D341Med (cell line): ENCODE measurements around the gene PRMT6.
A peak's percentile ranks its signal among the peaks of the same experiment; 100 is the strongest.
"Not testable (repeated sequence)": the region's sequence is repeated elsewhere in the genome, so short reads cannot be mapped to it uniquely, and the experiment has no call there.

Experiments used
- DNase-seq: peaks from one replicate; pipeline ENCODE4 v3.0.0; 2012; ENCODE audit warnings: low spot score

The PRMT6 gene

DNA sequence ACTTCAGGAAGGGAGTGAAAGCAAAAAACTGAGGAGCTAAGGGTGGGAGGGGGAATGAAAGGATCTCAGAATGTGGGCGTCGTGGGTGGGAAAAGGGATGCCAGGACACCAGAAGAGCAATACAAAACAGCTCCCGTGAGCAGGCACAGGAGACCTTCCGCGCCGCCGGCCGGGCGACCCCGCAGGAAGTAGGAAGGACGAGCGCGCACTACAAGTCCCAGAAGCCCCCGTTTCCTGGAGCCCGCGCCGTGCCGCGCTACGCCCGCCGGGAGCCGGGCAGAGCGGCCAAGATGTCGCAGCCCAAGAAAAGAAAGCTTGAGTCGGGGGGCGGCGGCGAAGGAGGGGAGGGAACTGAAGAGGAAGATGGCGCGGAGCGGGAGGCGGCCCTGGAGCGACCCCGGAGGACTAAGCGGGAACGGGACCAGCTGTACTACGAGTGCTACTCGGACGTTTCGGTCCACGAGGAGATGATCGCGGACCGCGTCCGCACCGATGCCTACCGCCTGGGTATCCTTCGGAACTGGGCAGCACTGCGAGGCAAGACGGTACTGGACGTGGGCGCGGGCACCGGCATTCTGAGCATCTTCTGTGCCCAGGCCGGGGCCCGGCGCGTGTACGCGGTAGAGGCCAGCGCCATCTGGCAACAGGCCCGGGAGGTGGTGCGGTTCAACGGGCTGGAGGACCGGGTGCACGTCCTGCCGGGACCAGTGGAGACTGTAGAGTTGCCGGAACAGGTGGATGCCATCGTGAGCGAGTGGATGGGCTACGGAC is at the start of gene PRMT6:
Gene PRMT6, plus strand, starts transcription at position 249 of the 771 bp plus-strand sequence. Its CDS starts 42 bp downstream, at position 291.
- DNase-seq = peak; percentile 86

DNA sequence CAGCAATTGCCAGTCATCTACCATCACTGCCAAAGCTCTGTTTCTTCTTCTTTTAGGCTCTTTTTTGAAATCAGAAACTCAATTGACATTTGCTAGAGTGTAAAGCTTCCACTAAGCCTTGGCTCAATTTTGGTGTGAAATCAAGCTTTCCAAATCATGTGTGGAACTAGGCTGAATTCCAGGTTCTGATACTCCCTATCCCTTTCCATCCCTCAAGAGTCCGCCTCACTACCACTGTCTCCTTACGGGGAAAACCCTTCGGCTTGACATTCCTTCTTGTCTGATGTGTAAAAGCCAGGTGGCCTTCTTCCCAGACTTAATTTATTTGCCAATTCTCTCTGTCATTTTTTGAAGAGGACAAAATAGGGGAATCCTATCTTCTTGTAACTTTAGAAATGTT is 47.2 kb upstream of the PRMT6 start:
- DNase-seq = no peak

DNA sequence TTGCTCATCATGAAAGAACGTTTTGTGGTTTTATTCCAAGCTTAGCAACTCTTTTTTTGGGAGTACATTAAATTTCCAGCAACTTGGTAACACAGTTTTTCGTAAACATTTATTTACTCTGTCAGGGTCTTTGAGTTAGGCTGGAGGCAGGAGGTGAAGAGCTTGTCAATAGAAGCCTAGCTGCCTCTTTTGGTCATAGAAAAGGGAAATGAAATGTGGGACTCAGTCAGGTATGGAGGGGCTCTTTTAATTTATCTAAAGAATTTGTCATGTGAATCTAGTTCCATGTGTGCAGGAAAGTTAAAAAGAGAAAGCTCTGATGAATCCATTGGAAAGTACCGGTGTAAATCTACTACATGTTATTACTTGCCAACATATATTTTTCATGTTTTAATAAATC is 45.9 kb upstream of the PRMT6 start:
- no peak for DNase-seq

DNA sequence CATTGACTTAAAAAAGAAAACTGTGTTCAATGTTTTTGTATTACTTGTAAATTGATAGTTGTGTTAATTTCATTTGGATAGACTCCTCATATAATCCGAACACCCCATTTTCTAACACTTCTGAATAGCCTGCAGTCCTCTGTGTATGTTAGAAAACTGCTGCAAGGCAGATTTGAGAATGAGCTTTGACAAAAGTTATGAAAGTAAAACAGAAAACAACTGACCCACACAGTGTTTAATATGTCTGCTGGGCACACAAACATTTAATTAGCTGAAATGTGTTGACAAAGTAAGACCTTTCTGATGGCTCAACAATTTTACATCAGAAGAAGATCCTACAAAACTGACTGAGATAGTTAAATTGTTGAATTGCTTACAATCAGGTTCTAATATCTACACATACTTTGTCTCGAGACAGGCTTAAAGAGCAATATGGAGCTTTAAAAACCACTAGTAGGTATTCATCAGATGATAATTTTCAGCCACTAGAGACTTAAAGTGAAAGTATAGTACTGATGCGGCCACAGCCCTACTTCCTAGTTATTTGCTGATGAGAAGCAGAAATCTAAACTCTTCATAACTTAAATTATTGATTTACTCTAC is 40.0 kb upstream of the PRMT6 start:
- no peak for DNase-seq

DNA sequence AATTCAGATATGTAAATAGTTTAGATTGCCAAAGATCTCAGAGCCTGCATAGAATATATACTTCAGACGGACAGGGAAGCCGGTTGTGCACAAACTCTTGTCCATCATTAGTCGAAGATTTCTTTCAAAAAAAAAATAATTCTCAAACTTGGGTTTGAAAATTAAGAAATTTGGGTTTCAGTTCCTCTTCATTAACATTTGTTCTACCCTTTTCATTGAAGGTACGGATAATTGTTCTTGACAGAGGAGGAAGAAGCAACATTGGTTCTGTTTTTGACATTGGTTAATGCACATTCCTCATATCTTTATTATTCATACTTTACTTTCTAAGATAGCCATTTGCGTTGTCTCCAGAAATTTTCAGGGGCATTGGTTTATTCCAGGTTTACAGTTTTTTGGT is 38.0 kb upstream of the PRMT6 start:
- no peak for DNase-seq

DNA sequence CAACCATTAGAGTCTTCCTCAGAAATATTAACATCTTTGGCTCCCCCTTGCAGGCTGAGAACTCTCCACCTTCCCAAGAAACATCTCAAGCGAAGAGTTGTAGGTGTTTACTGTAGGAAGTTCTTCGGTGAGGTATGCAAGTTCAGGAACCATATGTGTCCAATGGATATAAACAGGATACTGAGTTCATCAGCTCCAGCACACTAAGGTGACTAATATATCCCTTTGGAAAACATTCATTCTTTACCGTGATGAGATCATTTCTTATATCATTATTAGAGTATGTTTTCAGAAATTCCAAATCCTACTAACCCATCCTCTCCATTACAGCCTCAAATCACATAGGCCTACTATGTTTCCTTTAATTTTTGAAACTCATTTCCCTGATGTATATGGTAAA is 37.3 kb upstream of the PRMT6 start:
- DNase-seq = no peak

DNA sequence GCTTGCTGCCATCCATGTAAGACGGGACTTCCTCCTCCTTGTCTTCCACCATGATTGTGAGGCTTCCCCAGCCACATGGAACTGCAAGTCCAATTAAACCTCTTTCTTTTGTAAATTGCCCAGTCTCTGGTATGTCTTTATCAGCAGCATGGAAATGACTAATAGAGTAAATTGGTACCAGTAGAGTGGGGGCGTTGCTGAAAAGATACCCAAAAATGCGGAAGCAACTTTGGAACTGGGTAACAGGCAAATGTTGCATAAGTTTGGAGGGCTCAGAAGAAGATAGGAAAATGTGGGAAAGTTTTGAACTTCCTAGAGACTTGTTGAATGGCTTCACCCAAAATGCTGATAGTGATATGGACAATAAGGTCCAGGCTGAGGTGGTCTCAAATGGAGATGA is 17.6 kb upstream of the PRMT6 start:
- not testable (repeated sequence) for DNase-seq

DNA sequence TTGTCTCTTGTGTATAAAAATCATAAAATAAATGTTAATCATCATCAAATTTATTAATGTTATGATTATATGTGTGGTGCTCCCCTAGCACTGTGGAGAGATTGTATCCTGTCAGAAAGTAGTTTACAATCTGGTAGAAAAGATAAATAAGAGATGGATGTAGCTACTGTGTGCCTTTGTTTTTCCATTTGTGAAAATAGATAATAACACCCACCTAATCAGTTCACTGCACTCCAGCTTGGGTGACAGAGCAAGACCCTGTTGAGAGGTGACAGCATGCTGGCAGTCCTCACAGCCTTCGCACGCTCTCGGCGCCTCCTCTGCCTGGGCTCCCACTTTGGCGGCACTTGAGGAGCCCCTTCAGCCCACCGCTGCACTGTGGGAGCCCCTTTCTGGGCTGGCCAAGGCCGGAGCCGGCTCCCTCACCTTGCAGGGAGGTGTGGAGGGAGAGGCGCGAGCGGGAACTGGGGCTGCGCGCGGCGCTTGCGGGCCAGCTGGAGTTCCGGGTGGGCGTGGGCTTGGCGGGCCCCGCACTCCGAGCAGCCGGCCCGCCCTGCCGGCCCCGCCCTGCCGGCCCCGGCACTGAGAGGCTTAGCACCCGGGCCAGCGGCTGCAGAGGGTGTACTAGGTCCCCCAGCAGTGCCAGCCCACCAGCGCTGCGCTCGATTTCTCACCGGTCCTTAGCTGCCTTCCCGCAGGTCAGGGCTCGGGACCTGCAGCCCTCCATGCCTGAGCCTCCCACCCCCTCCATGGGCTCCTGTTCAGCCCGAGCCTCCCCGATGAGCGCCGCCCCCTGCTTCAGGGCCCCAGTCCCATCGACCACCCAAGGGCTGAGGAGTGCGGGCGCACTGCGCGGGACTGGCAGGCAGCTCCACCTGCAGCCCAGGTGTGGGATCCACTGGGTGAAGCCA is 11.9 kb upstream of the PRMT6 start:
- not testable (repeated sequence) for DNase-seq

DNA sequence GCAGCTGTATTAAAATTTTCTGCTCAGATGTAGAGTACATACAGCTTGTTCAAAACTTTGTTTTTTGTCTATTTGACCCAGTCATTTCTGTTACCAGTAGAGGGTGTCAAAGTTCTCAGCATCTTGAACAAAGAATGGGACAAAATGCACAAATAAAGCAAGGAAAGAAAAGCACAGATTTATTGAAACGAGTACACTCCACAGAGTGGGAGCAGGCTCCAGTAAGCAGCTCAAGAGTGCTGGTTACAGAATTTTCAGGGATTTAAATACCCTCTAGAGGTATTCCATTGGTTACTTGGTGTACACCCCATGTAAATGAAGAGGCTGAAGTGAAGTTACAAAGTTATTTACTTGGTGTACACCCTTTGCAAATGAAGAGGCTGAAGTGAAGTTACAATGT is 8.9 kb upstream of the PRMT6 start:
- no peak for DNase-seq

DNA sequence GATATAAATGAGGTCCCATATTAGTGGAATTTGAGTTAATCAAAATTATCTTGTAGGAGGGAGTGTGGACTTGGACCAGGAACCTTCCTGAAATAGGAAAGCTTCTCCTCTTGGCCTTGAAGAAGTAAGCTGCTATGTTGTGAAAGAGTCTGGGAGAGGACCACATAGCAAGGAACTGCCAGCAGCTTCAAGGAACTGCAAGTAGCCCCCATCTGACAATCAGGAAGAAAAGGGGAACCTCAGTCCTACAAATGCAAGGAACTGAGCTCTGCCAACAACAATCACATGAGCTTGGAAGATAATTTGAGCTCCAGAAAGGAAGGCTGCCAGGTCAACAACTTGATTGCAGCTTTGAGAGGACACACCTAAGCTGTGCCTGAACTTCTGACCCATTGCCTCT is 8.2 kb upstream of the PRMT6 start:
- DNase-seq = no peak

DNA sequence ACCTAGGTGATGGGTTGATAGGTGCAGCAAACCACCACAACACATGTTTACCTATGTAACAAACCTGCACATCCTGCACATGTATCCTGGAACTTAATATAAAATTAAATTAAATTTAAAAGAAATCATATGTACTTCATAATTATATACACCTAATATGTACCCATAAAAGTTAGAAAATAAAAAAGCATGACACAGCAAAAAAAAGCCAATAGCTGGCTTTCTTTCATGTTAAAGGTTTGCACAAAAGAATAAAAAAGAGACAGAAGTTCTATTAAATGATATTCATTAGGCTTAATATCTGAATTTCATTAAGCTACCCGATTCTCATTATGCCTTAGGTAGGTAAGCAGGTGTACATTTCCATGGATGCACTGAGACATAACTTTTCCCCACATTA is 5.2 kb upstream of the PRMT6 start:
- DNase-seq = no peak

DNA sequence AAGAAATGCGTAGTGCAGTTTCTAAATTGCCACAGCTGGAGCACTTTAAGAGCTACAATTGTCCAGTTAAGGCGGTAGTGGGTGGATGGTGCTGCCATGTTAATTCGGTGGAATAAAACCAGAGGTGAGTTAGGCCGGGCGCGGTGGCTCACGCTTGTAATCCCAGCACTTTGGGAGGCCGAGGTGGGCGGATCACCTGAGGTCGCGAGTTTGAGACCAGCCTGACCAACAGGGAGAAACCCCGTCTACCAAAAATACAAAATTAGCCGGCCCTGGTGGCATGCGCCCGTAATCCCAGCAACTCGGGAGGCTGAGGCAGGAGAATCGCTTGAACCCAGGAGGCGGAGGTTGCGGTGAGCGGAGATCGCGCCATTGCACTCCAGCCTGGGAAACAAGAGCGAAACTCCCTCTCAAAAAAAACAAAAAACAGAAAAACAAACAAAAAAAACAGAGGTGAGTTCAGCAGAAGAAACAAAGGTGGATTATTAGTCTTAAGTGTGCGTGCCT is 502 bp upstream of the PRMT6 start:
- not testable (repeated sequence) for DNase-seq

DNA sequence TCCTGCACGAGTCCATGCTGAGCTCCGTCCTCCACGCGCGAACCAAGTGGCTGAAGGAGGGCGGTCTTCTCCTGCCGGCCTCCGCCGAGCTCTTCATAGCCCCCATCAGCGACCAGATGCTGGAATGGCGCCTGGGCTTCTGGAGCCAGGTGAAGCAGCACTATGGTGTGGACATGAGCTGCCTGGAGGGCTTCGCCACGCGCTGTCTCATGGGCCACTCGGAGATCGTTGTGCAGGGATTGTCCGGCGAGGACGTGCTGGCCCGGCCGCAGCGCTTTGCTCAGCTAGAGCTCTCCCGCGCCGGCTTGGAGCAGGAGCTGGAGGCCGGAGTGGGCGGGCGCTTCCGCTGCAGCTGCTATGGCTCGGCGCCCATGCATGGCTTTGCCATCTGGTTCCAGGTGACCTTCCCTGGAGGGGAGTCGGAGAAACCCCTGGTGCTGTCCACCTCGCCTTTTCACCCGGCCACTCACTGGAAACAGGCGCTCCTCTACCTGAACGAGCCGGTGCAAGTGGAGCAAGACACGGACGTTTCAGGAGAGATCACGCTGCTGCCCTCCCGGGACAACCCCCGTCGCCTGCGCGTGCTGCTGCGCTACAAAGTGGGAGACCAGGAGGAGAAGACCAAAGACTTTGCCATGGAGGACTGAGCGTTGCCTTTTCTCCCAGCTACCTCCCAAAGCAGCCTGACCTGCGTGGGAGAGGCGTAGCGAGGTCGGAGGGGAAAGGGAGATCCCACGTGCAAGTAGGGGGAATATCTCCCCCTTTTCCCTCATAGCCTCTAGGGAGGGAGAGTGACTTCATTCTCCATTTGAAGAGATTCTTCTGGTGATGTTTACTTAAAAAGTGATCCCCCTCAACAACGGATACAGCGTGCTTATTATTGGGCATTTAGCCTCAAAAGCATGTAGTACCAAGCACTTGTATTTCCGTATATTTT is 991 bp downstream of the PRMT6 start:
- peak; percentile 68 for DNase-seq

DNA sequence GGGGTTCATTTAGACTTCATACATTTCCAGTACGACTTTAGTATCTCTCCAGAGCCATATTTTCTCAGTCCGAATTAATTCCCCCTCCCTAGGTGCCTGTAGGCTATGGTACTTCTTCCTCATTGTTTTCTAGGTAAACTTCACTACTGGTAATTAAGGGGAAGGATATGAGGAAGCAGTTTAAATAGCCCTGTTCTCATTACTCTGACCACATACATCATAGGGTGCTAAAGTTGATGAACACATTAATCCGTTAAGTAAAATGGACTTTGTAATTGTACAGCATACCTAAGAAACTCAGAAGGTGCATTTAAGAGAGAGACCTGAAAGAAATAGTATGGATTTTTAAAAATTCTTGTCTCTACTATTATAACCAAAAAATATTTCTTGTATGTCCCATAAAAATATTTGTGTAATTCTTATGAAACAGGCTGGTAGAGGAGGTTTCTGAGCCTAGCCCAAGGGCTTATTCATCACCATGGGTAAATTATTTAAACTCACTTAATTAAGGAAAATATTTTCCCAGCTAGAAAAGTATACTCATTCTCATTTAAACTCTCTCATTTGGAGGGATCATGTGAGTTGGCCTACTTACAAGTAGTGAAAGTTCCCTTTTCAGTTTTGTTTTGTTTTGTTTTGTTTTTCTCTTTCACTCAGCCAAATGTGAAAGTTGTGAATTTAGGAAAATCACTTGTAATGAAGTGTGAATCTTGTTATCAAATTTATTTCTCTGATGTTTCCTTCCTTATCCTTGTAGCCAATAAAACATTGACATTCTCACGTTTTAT is 2.0 kb downstream of the PRMT6 start:
- no peak for DNase-seq

DNA sequence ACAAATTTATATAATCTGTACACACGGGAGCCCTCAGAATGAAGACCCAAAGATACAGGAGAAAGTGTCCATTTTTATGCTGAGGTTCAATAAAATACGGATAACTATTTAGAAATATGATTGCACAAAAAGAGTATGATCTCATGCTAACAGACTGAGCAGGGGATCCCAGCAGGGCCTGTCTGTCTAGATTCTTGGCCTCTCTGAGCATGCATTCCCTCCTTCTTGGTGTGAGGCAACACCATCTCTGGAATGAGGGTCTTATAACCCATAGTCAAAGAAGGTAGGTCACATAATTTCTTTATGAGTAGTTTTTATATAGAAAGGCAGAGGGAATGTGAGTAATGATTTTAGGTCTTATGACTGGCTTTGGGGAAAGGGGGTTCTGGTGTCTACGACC is 5.4 kb downstream of the PRMT6 start:
- no peak for DNase-seq

DNA sequence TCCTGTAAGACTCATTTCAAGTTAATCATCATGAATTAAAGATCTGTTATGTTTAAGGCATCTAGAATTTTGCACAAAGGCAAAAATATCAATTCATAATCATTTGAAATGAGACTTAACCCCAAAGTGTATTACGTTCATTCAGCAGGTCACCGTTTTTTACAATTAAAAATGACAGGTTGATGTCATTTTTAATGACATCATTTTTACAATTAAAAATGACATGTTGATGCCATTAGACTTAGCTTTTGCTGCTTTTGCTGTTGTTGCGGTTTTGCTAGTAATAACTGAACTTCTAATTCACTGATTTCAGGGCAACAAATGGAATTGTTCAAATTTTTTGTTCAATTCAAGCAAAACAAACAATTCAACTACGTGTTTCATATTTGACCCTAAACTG is 17.0 kb downstream of the PRMT6 start:
- DNase-seq = no peak

DNA sequence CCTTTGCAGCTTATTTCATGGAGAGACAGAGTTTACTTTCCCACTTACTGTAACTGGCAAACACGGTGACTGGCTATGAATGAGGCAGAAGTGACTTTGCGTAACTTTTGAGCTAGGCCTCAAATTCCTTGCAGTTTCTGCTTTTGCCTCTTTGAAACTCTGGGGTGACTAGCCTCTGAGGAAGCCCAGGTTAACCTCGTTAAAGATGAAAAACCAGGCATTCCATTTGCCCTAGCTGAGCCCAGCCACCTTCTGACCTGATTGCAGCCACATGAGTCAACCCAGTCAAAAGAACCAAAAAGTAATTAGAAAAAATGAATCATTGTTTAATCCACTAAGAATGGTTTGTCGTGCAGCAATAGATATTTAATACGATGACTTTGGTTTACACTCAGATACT is 20.4 kb downstream of the PRMT6 start:
- DNase-seq = no peak

DNA sequence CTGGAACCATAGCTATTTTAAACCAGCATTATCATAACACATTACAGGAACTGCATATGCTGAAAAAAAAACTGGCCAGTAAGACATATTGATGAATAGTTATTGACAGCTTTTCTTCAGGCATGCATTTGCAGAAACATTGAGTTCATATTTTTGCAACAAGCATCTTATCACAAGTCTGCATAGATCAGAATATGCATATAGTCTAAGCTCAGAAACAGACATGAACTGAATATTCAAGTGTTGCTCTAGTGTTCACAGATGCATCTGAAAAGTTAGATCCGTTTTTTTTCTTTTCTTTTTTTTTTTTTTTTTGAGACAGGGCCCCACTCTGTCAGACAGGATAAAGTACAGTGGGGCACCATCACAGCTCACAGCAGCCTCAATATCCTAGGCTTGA is 22.8 kb downstream of the PRMT6 start:
- no peak for DNase-seq

DNA sequence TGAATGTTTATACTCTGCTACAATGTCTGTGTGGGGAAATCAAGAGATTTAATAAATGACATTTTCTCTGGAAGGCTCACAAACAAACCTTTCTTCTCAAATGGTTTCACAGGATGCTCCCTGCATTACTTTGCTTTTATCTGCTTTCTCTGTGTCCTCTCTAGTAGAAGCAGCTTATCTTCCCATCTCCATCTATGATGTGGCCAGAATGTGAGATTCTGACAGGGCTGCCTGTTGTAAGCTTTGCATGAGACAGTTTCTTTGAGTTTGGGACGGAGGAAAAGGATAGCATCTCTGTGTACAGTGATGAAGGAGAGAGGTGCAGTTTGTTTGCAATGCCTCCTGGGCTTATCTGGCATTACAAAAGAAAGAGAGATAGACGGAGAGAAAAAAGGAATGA is 24.6 kb downstream of the PRMT6 start:
- DNase-seq = no peak

DNA sequence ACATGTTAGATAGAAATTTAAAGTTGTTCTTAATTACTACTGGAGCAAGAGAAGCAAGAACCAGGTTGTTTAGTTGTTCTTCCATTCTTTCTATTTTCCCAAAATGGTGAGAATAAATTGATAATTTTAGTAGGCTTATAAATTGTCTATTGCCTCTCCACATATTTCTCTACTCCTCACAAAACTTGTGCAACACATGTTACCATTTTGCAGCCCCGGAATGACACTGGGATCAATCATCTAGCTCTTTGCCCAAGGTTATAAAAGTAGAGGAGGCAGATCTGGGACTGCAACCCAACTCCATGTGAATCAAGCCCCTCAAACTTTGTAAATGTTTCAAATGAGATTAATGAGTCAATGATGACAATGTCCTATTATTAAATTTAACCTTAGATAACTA is 34.9 kb downstream of the PRMT6 start:
- DNase-seq = no peak

DNA sequence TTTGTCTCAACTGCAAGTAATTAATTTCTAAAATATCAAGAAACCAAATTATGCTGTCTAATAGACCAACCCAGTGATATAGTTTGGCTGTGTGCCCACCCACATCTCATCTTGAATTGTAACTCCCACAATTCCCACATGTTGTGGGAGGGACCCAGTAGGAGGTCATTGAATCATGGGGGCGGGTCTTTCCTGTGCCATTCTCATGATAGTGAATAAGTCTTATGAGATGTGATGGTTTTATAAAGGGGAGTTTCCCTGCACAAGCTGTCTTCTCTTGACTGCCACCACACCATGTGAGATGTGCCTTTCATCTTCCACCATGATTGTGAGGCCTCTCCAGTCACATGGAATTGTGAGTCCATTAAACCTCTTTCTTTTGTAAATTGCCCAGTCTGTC is 36.9 kb downstream of the PRMT6 start:
- not testable (repeated sequence) for DNase-seq
